ENCODE results near the gene GNG14. TPM values are rescaled to one million over a fixed set of nuclear protein-coding genes. Genes with fewer than 3 reads are reported as not detected.

Gene GNG14
- total and polyA plus RNA-seq, 2 of the 13 experiments (the other 11 are each of a cell fraction or from before 2014, with no cell fraction given) = not detected

DNA sequence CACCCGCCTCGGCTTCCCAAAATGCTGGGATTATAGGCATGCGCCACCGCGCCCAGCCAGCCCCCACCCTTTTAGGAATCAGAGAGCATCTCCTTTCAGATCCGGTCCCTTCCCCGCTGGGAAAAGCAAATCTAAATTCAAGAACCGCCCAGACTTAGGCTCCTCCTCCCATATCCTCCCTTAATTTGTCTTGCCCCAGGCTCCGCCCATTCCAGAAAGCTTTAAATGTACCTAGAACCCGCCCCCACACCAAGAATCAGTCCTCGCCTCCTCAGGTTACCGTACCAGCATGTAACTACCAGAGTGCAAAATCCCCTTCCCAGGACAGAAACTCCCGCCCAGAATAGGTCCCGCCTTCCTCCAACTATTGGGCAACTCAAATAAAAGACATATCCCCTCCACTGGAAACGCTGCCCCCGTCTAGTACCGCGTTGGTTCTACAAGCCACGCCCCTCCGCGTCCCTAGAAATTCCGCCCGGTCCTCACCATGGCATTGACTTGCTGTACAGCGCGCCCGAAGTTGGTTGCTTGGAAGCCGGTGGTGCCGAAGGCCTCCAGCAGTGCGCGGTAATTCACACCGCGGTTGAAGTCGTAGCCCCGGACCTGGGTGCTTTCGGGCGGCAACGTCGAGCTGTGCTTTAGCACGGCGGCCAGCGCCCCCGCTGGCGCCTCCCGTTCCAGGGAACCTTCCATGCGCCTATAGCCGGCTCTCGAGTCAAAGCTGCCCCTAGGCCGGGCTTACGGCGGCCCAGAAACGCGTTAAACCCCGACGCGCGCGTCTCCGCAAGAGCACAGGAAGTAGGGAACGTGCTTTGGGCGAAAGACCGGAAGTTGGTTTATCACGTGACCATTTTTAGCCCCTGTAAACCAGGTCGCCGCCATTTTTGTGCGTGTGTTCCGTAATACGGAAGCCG is 6.5 kb upstream of the GNG14 start, which contains the start of gene DHPS (continued):
- TF ChIP-seq, protein P1, sequence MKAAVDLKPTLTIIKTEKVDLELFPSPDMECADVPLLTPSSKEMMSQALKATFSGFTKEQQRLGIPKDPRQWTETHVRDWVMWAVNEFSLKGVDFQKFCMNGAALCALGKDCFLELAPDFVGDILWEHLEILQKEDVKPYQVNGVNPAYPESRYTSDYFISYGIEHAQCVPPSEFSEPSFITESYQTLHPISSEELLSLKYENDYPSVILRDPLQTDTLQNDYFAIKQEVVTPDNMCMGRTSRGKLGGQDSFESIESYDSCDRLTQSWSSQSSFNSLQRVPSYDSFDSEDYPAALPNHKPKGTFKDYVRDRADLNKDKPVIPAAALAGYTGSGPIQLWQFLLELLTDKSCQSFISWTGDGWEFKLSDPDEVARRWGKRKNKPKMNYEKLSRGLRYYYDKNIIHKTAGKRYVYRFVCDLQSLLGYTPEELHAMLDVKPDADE (CRISPR knock-in tag; IDR thresholded peaks at IDR 0.05) = no peak
- TF ChIP-seq NFKB2 (CRISPR knock-in tag; IDR thresholded peaks at IDR 0.05; ENCODE audit: borderline replicate concordance) (peak; percentile 81; the same call in 1 of the 2 replicates), KLF13 (CRISPR knock-in tag; IDR thresholded peaks at IDR 0.05) (no peak), ARID2 (CRISPR knock-in tag; IDR thresholded peaks at IDR 0.05; ENCODE audit: borderline replicate concordance) (no peak), SMAD3 (CRISPR knock-in tag; IDR thresholded peaks at IDR 0.05) (peak; percentile 51), HHEX (CRISPR knock-in tag; IDR thresholded peaks at IDR 0.05) (no peak), TEAD2 (CRISPR knock-in tag; IDR thresholded peaks at IDR 0.05) (0 out of 2 replicates have a peak, but pooled peaks have one; percentile 22), TBL1XR1 (IDR thresholded peaks at IDR 0.05; ENCODE audit: borderline replicate concordance, low read length, partially characterized antibody) (no peak), ZNF547 (CRISPR knock-in tag; IDR thresholded peaks at IDR 0.05) (no peak; the same call in 1 of the 2 replicates), ZNF557 (CRISPR knock-in tag; IDR thresholded peaks at IDR 0.05) (0 out of 2 replicates have a peak, but pooled peaks have one; percentile 74), ZFP36 (IDR thresholded peaks at IDR 0.05; ENCODE audit: borderline replicate concordance, low read depth, low read length, partially characterized antibody) (no peak), CBFB (CRISPR knock-in tag; IDR thresholded peaks at IDR 0.05) (no peak), ZNF546 (CRISPR knock-in tag; conservative IDR thresholded peaks at IDR 0.05) (peak; percentile 81), ZNF446 (CRISPR knock-in tag; IDR thresholded peaks at IDR 0.05) (0 out of 2 replicates have a peak, but pooled peaks have one; percentile 56), HNRNPUL1 (IDR thresholded peaks at IDR 0.05; ENCODE audit: low read depth, low read length) (no peak), ZNF773 (CRISPR knock-in tag; IDR thresholded peaks at IDR 0.05; ENCODE audit: borderline replicate concordance) (0 out of 2 replicates have a peak, but pooled peaks have one; percentile 82), CBX2 (IDR thresholded peaks at IDR 0.05; ENCODE audit: low read depth, low read length) (no peak), CBX2 (CRISPR knock-in tag; IDR thresholded peaks at IDR 0.05; ENCODE audit: low read depth) (no peak), GTF3A (CRISPR knock-in tag; conservative IDR thresholded peaks at IDR 0.05) (no peak)
- TF ChIP-seq, protein P2, sequence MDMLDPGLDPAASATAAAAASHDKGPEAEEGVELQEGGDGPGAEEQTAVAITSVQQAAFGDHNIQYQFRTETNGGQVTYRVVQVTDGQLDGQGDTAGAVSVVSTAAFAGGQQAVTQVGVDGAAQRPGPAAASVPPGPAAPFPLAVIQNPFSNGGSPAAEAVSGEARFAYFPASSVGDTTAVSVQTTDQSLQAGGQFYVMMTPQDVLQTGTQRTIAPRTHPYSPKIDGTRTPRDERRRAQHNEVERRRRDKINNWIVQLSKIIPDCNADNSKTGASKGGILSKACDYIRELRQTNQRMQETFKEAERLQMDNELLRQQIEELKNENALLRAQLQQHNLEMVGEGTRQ (IDR thresholded peaks at IDR 0.05; ENCODE audit: low read depth, low read length) = peak; percentile 96
- TF ChIP-seq, protein P2 (CRISPR knock-in tag; IDR thresholded peaks at IDR 0.05; ENCODE audit: borderline replicate concordance) = peak; percentile 95; the same call in 1 of the 2 replicates
- TF ChIP-seq, protein P3, sequence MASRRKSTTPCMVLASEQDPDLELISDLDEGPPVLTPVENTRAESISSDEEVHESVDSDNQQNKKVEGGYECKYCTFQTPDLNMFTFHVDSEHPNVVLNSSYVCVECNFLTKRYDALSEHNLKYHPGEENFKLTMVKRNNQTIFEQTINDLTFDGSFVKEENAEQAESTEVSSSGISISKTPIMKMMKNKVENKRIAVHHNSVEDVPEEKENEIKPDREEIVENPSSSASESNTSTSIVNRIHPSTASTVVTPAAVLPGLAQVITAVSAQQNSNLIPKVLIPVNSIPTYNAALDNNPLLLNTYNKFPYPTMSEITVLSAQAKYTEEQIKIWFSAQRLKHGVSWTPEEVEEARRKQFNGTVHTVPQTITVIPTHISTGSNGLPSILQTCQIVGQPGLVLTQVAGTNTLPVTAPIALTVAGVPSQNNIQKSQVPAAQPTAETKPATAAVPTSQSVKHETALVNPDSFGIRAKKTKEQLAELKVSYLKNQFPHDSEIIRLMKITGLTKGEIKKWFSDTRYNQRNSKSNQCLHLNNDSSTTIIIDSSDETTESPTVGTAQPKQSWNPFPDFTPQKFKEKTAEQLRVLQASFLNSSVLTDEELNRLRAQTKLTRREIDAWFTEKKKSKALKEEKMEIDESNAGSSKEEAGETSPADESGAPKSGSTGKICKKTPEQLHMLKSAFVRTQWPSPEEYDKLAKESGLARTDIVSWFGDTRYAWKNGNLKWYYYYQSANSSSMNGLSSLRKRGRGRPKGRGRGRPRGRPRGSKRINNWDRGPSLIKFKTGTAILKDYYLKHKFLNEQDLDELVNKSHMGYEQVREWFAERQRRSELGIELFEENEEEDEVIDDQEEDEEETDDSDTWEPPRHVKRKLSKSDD (CRISPR knock-in tag; IDR thresholded peaks at IDR 0.05; ENCODE audit: low read depth) = 0 out of 2 replicates have a peak, but pooled peaks have one; percentile 52
- TF ChIP-seq, protein P4, sequence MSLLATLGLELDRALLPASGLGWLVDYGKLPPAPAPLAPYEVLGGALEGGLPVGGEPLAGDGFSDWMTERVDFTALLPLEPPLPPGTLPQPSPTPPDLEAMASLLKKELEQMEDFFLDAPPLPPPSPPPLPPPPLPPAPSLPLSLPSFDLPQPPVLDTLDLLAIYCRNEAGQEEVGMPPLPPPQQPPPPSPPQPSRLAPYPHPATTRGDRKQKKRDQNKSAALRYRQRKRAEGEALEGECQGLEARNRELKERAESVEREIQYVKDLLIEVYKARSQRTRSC (CRISPR knock-in tag; IDR thresholded peaks at IDR 0.05; ENCODE audit: low read depth) = no peak
